Transverse colon (tissue), 4 donors: Measurements from ENCODE around the gene KLK5.

Source experiments
- EP300 ChIP-seq: sonication (generic); formaldehyde crosslinking; IDR thresholded peaks from one replicate; pipeline ENCODE4 v1.6.1; 2017; ENCODE audit warnings: antibody characterized with exemption, low read depth
- POLR2A ChIP-seq: fragments of 450-650 bp; IDR thresholded peaks from one replicate; pipeline ENCODE4 v1.6.1; 2016; ENCODE audit warnings: antibody characterized with exemption, mild to moderate bottlenecking, moderate library complexity
- POLR2AphosphoS5 ChIP-seq, 3 donors: sonication (generic); formaldehyde crosslinking; IDR thresholded peaks; one replicate each; pipeline ENCODE4 v1.6.1; 2016; ENCODE audit warnings: antibody characterized with exemption in 3 of 3
- TF ChIP-seq, protein P1 (sequence below), 5 experiments: fragments of 200-600 bp in 3 of 5; fragments of 450-650 bp in 2 of 5; sonication (generic) in 3 of 5; IDR thresholded peaks; 1 replicate in 2 of 5; 2 replicates in 3 of 5; pipeline ENCODE4 v1.5.1; 2016 to 2017; ENCODE audit warnings: antibody characterized with exemption in 5 of 5, inconsistent platforms in 3 of 5, mild to moderate bottlenecking in 2 of 5, moderate library complexity in 1 of 5

DNA sequence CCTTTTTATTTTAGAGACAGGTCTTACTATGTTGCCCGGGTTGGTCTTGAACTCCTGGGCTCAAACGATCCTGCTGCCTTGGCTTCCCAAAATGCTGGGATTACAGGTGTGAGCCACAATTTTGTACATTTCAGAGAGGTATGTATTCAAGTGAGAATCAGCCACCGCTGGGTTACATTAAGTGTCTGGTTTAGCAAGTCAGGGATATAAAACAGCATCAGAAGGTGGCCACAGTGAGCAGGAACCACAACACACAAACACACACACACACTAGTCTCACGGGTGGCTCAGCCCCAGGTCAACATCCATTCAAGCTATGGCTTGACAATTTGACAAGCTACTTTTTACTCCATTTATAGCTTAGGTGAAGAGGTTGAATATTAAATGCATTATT, 20.2 kb downstream of the KLK5 start:
- no peak for TF ChIP-seq POLR2A
- TF ChIP-seq, protein P1, sequence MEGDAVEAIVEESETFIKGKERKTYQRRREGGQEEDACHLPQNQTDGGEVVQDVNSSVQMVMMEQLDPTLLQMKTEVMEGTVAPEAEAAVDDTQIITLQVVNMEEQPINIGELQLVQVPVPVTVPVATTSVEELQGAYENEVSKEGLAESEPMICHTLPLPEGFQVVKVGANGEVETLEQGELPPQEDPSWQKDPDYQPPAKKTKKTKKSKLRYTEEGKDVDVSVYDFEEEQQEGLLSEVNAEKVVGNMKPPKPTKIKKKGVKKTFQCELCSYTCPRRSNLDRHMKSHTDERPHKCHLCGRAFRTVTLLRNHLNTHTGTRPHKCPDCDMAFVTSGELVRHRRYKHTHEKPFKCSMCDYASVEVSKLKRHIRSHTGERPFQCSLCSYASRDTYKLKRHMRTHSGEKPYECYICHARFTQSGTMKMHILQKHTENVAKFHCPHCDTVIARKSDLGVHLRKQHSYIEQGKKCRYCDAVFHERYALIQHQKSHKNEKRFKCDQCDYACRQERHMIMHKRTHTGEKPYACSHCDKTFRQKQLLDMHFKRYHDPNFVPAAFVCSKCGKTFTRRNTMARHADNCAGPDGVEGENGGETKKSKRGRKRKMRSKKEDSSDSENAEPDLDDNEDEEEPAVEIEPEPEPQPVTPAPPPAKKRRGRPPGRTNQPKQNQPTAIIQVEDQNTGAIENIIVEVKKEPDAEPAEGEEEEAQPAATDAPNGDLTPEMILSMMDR (IDR thresholded peaks at IDR 0.05) = no peak
- TF ChIP-seq EP300 = no peak
- no peak for TF ChIP-seq POLR2AphosphoS5 (IDR thresholded peaks at IDR 0.05)
